HEK293 (cell line): Measurements from ENCODE around the gene NUDT3.

Experiments
- BCL11B ChIP-seq: fragments of 450-650 bp; formaldehyde crosslinking; IDR thresholded peaks from 2 replicates; pipeline ENCODE4 v1.5.1; 2016; ENCODE audit warnings: low read depth, missing biosample characterization, missing genetic modification characterization
- CTCF ChIP-seq: fragments of 450-650 bp; formaldehyde crosslinking; IDR thresholded peaks from 2 replicates; pipeline ENCODE4 v1.5.1; 2016; ENCODE audit warnings: missing biosample characterization, missing genetic modification characterization
- ELK4 ChIP-seq: IDR thresholded peaks from 2 replicates; pipeline ENCODE4 v1.6.1; 2011; ENCODE audit warnings: mild to moderate bottlenecking, low read depth, low read length, borderline replicate concordance
- KLF9 ChIP-seq: fragments of 450-650 bp; formaldehyde crosslinking; IDR thresholded peaks from 2 replicates; pipeline ENCODE4 v1.5.1; 2016; ENCODE audit warnings: missing biosample characterization, missing genetic modification characterization, low read depth
- PRDM4 ChIP-seq: fragments of 450-650 bp; formaldehyde crosslinking; IDR thresholded peaks from 2 replicates; pipeline ENCODE4 v1.5.1; 2017; ENCODE audit warnings: missing biosample characterization, missing genetic modification characterization
- TCF7L2 ChIP-seq: IDR thresholded peaks from 2 replicates; pipeline ENCODE4 v1.6.1; 2011; ENCODE audit warnings: low read depth, mild to moderate bottlenecking, inconsistent platforms, low read length, moderate library complexity, borderline replicate concordance
- ZBTB48 ChIP-seq: fragments of 450-650 bp; formaldehyde crosslinking; IDR thresholded peaks from 2 replicates; pipeline ENCODE4 v1.5.1; 2016; ENCODE audit warnings: missing biosample characterization, missing genetic modification characterization
- ZBTB49 ChIP-seq: fragments of 450-650 bp; formaldehyde crosslinking; IDR thresholded peaks from 2 replicates; pipeline ENCODE4 v1.5.1; 2016; ENCODE audit warnings: missing biosample characterization, missing genetic modification characterization, low read depth
- ZBTB8A ChIP-seq: fragments of 450-650 bp; formaldehyde crosslinking; IDR thresholded peaks from 2 replicates; pipeline ENCODE4 v1.5.1; 2016; ENCODE audit warnings: missing biosample characterization, missing genetic modification characterization
- ZFP41 ChIP-seq: fragments of 450-650 bp; formaldehyde crosslinking; IDR thresholded peaks from 2 replicates; pipeline ENCODE4 v1.5.1; 2016; ENCODE audit warnings: missing biosample characterization, missing genetic modification characterization, borderline replicate concordance
- ZNF112 ChIP-seq: fragments of 450-650 bp; formaldehyde crosslinking; IDR thresholded peaks from 2 replicates; pipeline ENCODE4 v1.5.0; 2017; ENCODE audit warnings: missing biosample characterization, missing genetic modification characterization
- ZNF416 ChIP-seq: fragments of 450-650 bp; formaldehyde crosslinking; IDR thresholded peaks from 2 replicates; pipeline ENCODE4 v1.5.1; 2016; ENCODE audit warnings: missing biosample characterization, missing genetic modification characterization
- ZNF776 ChIP-seq: fragments of 450-650 bp; formaldehyde crosslinking; IDR thresholded peaks from 2 replicates; pipeline ENCODE4 v1.5.0; 2017; ENCODE audit warnings: missing biosample characterization, missing genetic modification characterization, borderline replicate concordance
- ZNF830 ChIP-seq: fragments of 450-650 bp; IDR thresholded peaks from 2 replicates; pipeline ENCODE4 v1.5.0; 2018; ENCODE audit warnings: missing biosample characterization, missing genetic modification characterization, low read depth, mild to moderate bottlenecking, moderate library complexity

GRCh38 chr6:34315256-34315655, 77.2 kb downstream of the NUDT3 start:
- TF ChIP-seq ZFP41 (tag by site-specific recombination) (no peak), ZNF416 (no peak), KLF9 (no peak), CTCF (no peak), ELK4 (no peak), TCF7L2 (no peak), PRDM4 (tag by site-specific recombination) (no peak), ZNF830 (tag by site-specific recombination) (no peak), ZBTB48 (tag by site-specific recombination) (no peak), ZNF776 (tag by site-specific recombination) (no peak), ZBTB49 (no peak), ZBTB8A (tag by site-specific recombination) (no peak), BCL11B (no peak), ZNF112 (tag by site-specific recombination) (no peak)
